Measurements from ENCODE around the gene LCN12.

The LCN12 gene, protein sequence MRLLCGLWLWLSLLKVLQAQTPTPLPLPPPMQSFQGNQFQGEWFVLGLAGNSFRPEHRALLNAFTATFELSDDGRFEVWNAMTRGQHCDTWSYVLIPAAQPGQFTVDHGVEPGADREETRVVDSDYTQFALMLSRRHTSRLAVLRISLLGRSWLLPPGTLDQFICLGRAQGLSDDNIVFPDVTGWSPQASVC

DNA sequence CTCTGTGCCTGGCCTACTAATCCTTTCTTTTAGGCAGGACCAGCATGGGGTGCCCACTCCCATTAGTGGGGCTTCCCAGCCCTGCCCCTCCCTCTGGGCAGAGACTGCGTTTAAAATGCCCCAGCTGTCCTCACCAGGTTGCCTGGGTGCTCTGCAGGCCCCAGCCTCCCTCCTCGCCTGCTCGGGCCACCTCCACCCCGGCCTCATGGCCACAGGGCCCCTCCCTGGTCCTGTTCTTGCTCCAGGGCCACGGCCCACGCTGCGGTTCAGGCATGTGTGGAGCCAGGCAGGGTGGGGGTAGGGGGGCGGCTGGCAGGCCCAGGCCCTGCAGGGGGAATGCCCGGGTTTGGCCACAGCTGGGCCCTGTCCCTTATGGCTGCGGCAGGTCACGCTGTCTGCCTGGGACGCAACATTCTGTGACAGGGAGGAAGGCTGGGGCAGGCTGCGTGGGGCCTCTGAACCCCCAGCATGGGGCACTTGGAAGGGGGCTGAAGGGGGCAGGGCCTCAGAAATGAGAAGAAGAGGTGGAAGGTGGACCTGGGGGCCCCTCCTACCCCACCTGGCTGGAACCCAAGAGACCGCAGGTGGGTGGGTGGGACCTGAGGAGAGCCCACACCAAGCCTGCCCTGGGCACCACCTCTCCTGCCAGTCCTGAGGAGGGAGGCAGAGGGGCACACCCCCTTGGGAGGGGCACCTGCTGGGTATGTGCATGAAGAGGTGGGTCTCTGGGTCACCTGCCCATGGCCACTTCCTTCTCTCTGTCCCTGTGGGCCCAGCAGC is at the start of gene LCN12:
Gene LCN12, plus strand, starts transcription at position 733 of the 780 bp plus-strand sequence. CDS start 55 bp downstream, outside the sequence.
- no peak for DNase-seq (ENCODE audit: low read depth in 2 of 2)

- no peak for DNase-seq (ENCODE audit: low read depth in 2 of 2)
Measured at GRCh38 chr9:136903041-136903554, 49.0 kb upstream of the LCN12 start.

GRCh38 chr9:136906266-136906665 is 45.8 kb upstream of the LCN12 start:
- no peak for DNase-seq (ENCODE audit: low read depth in 2 of 2)

DNA sequence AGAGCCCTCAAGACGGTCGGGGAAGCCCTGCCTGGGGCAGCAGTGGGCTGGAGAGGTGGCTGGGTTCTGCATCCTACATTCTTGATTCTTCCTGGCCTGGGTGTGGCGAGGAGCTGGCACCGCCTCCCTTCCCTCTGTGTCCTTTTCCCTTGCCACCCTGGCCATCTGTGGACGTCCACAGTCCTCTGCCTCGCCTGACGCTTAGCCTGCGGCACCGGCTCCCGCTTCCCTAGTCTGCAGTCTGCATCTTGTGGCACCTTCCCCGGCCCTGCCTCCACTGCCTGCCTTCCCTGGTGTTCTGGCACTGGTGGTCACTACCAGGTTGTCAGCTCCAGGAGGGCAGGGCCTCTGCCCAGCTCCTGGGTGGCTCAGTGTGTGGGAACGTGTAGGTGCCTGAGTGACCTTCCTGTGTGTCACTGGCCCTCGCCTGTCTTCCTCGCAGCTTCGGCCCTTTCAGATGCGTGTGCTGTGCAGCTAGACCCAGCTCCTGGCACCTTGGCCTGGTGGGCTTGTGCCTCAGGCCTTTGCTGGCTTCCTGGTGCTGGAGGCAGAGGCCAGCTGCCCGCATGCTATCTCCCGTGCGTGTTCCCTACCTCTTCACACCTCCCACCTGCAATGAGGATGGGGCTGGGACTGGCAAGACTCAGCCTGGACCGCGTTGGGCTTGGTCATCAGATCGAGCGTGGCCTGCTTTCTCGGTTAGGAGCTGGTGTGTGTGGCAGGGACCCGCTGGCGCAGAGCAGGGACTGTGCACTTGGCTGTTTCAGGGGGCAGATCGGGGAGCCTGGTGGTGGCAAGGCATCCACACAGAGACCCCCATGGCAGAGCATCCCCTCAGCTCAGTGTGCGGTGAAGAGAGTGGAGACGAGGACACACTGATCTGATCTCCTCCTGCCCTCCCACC is 44.8 kb upstream of the LCN12 start:
- DNase-seq (ENCODE audit: low read depth in 2 of 2) = no peak

DNA sequence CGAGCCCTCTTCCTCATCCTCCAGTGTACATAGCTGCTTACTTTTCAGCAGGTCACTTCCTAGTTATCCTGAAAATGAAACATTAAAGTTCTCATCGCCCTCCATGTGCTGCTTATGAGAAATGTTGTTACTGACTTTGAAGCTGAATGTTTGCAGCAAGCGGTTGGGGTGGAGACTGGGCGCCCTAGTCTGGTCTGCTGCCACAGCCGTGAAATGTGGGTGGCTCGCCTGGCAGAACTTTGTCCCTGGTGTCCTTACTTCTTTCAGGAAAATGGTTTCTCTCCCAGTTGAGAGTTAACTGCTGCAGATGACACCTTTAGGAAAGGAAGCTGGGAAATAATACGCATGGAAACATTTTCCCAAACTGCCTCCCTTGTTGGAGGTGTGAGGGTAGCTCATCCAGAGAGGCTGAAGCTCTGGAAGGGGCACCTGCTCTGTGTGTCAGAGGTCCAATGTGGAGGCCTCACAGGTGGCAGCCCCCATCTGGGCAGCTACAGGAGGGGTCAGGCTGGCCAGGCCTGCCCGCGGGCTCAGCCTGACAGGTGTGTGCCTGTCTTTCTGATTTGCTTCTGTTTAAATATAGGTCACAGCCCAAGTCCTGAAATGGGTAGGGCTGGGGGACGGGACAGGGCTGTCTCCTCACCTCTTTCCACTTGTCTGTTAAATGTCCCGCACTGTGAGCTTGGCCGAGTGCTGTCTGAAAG is 41.7 kb upstream of the LCN12 start:
- no peak for DNase-seq (ENCODE audit: low read depth in 2 of 2)

- DNase-seq (ENCODE audit: low read depth in 2 of 2) = no peak
Measured at GRCh38 chr9:136910901-136911245, 41.2 kb upstream of the LCN12 start.

GRCh38 chr9:136913701-136914438 is 38.2 kb upstream of the LCN12 start:
- DNase-seq (ENCODE audit: low read depth in 2 of 2) = no peak

DNA sequence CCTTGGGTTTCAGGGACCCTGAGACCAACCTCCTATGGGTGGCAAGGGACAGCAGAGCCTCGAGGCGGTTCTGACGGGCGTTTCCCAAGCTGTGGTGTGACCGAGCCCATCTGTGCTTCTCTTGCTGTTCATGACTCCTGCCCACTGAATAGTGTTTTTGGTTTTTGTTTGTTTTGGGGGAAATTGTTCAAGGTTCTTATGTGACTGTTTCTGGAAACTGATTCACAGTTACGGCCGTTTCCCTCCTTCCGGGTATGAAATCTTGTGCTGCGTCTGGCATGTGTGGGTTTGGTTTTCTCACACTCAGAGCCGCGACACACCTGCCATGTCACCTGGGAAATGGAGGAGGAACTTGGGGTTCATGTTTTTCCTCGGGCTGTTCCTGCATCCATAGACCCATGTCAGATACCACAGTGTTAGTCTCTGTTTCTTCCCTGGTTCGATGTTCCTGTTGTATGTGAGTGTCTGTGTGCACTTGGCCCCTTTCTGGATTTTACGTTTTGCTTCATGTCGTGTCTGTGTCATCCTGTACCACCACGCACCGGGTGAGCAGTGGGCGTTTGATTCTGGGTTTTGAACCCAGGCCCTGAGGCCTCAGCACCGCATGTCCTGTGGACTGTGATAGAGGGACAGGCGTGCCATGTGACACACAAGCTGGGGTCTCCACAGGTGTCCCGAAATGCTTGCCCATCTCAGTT is 36.3 kb upstream of the LCN12 start:
- no peak for DNase-seq (ENCODE audit: low read depth in 2 of 2)

GRCh38 chr9:136916330-136917184 is 35.5 kb upstream of the LCN12 start:
- no peak for DNase-seq (ENCODE audit: low read depth in 2 of 2)

DNA sequence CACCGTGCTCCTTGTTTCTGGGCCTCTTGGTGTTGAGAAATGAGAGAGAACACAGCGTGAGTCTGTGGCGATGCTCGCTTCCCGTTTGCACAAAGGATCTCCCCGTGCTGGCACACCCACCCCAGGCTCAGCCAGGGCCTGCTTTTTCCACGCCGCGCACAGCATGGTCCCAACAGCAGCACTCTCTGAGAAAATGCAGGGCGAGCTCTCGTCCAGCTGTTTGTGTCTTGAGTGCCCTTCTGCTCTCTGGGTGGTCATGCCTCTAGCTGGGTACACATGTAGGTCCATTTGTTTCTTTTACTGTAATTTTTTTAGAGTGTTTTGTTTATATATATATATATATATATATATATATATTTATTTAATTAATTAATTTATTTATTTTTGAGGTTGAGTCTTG is 34.2 kb upstream of the LCN12 start:
- DNase-seq (ENCODE audit: low read depth in 2 of 2) = no peak

GRCh38 chr9:136920069-136920468 is 32.0 kb upstream of the LCN12 start:
- DNase-seq (ENCODE audit: low read depth in 2 of 2) = no peak

- no peak for DNase-seq (ENCODE audit: low read depth in 2 of 2)
Measured at GRCh38 chr9:136920734-136921231, 31.3 kb upstream of the LCN12 start.

DNA sequence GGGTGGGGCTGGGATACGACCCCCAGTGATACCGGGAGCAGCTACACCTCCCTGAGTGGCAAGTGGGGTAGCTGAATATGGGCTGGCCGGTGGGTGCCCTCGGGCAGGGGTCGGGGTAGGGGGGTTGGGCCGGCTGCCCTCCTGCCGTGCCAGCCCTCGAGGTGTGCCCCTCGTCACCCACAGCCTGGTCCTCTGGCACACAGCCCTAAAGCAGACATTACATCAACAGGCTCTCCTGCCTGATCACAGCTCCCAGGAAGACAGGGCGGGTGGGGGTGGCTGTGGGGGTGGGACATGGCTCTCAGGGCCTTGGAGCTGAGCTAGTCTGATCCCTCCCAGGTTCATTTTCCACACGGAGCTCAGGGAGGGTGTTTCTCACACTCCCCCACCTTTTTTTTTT is 30.8 kb upstream of the LCN12 start:
- DNase-seq (ENCODE audit: low read depth in 2 of 2) = no peak

DNA sequence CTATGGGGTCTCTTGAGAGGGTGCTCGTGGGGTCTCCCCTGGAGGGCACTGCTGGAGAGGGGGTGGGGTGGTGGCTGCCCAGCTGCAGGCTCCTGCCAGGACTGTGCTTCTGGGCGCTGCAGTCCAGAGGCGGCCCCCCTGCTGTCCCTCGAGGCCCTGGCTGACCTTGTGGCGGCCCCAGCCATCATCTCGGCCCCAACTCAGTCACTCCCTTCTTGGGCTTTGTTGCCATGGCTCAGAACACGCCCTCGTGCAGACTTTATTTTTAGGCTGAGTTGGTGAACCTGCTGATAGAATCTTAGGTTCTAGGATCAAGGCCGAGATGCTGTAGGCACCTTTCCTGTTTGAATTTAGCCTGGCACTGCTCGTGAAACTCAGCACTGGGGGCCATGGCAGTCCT is 30.4 kb upstream of the LCN12 start:
- DNase-seq (ENCODE audit: low read depth in 2 of 2) = no peak

- DNase-seq (ENCODE audit: low read depth in 2 of 2) = no peak
Measured at GRCh38 chr9:136922540-136922939, 29.5 kb upstream of the LCN12 start.

GRCh38 chr9:136923881-136924280 is 28.2 kb upstream of the LCN12 start:
- DNase-seq (ENCODE audit: low read depth in 2 of 2) = no peak

DNA sequence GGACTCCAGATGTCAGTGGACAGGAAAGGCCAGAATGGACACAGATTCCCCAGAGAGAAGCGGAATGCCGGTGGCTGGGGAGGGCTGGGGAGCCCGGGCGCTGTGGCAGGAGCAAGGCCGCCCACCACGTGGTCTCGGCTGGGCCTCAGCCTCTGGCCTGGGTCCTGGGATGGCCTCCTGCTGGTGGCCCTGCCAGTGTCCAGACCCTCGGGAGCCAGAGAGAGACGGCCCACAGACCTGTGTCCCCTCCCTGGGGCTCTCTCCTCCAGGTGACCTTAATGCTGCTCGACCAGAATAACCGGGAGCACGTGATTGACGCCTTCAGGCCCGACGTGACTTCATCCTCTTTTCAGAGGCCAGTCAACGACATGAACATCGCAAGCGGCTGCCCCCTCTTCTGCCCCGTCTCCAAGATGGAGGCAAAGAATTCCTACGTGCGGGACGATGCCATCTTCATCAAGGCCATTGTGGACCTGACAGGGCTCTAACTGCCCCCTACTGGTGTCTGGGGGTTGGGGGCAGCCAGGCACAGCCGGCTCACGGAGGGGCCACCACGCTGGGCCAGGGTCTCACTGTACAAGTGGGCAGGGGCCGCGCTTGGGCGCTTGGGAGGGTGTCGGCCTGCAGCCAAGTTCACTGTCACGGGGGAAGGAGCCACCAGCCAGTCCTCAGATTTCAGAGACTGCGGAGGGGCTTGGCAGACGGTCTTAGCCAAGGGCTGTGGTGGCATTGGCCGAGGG is 26.5 kb upstream of the LCN12 start:
- no peak for DNase-seq (ENCODE audit: low read depth in 2 of 2)

GRCh38 chr9:136926154-136926704 is 25.8 kb upstream of the LCN12 start:
- no peak for DNase-seq (ENCODE audit: low read depth in 2 of 2)

Measured in fibroblast of skin of left biceps (primary cell).